DND-41 (cell line): Measurements from ENCODE around the gene RSPH10B2.
"Not testable (repeated sequence)": the region's sequence is repeated elsewhere in the genome, so short reads cannot be mapped to it uniquely, and the experiment has no call there.

Experiments
- ATAC-seq: fragments of 200-7000 bp; cut with Tn5 transposase; 3 replicates; pipeline ENCODE4 v1.9.1; 2021; ENCODE audit warnings: low read depth; ENCODE audit not compliant: insufficient read depth
- DNase-seq: peaks from one replicate; pipeline ENCODE4 v3.0.0-alpha.2; 2020
- H2AFZ ChIP-seq: 2 replicates; pipeline ENCODE4 v1.6.0; 2012; ENCODE audit warnings: low read depth, low read length
- H3K27ac ChIP-seq: 2 replicates; pipeline ENCODE4 v1.5.1; 2012; ENCODE audit warnings: low read length, inconsistent platforms
- H3K27me3 ChIP-seq: fragments of 200-600 bp; sonication (generic); 2 replicates; pipeline ENCODE4 v1.6.0; 2012; ENCODE audit warnings: low read length, mild to moderate bottlenecking, inconsistent platforms; ENCODE audit not compliant: insufficient read depth, poor library complexity
- H3K36me3 ChIP-seq: 2 replicates; pipeline ENCODE4 v1.5.1; 2012; ENCODE audit warnings: low read length, inconsistent platforms; ENCODE audit not compliant: insufficient read depth
- H3K4me1 ChIP-seq: 2 replicates; pipeline ENCODE4 v1.5.1; 2012; ENCODE audit warnings: mild to moderate bottlenecking, low read length; ENCODE audit not compliant: insufficient read depth
- H3K4me2 ChIP-seq: 2 replicates; pipeline ENCODE4 v1.6.0; 2012; ENCODE audit warnings: mild to moderate bottlenecking, moderate library complexity, low read length, inconsistent platforms; ENCODE audit not compliant: insufficient read depth
- H3K4me3 ChIP-seq, 2 experiments: fragments of 200-600 bp in 1 of 2; shearing (Covaris generic) in 1 of 2; 2 replicates each; pipeline ENCODE4 v1.5.1; 2012 to 2016; ENCODE audit warnings: inconsistent platforms in 2 of 2, low read length in 2 of 2, mild to moderate bottlenecking in 2 of 2, low read depth in 1 of 2, moderate library complexity in 1 of 2
- H3K79me2 ChIP-seq: 2 replicates; pipeline ENCODE4 v1.6.0; 2012; ENCODE audit warnings: low read length, inconsistent platforms; ENCODE audit not compliant: insufficient read depth
- H3K9ac ChIP-seq: 2 replicates; pipeline ENCODE4 v1.6.0; 2012; ENCODE audit warnings: low read depth, mild to moderate bottlenecking, inconsistent platforms, low read length, moderate library complexity
- H3K9me3 ChIP-seq: 2 replicates; pipeline ENCODE4 v1.5.1; 2012; ENCODE audit warnings: low read length, moderate library complexity, mild to moderate bottlenecking, inconsistent platforms; ENCODE audit not compliant: insufficient read depth, severe bottlenecking
- H4K20me1 ChIP-seq: 2 replicates; pipeline ENCODE4 v1.6.0; 2012; ENCODE audit warnings: low read length; ENCODE audit not compliant: insufficient read depth
- CTCF ChIP-seq: IDR thresholded peaks from 2 replicates; pipeline ENCODE4 v1.5.1; 2012; ENCODE audit warnings: borderline replicate concordance, low read length, moderate library complexity, mild to moderate bottlenecking; ENCODE audit not compliant: poor library complexity, severe bottlenecking; ENCODE audit errors: extremely low read depth
- EZH2 ChIP-seq: IDR thresholded peaks from 3 replicates; pipeline ENCODE4 v1.6.1; 2012; ENCODE audit warnings: borderline replicate concordance, low read depth, mild to moderate bottlenecking, moderate library complexity, low read length, inconsistent platforms; ENCODE audit not compliant: severe bottlenecking

Gene RSPH10B2

DNA sequence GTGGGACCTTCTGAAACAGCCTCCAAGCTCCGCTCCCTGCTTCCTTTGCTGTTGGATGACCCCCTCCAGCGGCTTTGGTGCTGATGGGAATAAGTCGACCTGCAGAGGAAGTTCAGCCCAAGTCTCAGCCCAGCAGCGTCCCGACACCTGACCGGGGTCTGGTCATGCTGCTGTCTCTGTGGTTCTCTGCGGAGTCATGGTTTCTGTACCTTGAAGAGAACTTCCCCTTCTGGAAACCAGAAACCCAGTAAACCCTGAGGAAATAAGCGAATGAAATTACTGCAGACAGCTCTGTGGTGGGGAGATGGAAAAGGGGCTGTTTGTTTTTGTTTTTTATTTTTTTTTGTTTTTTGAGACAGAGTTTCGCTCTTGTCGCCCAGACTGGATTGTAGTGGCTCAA is 28.9 kb upstream of the RSPH10B2 start:
- TF ChIP-seq EZH2 (no peak), CTCF (no peak)
- Histone ChIP-seq H3K27ac (no peak overlapping the region), H3K4me1 (peaks cover 8% of the 10 kb centered on the region), H3K27me3 (no peaks in the 10 kb centered on the region), H3K9me3 (no peaks in the 10 kb centered on the region), H3K36me3 (peaks cover 3% of the 10 kb centered on the region; the same call in 1 of the 2 replicates), H4K20me1 (no peaks in the 10 kb centered on the region), H3K9ac (no peak overlapping the region), H2AFZ (no peak overlapping the region), H3K4me3 (no peak overlapping the region), H3K79me2 (peaks cover 8% of the 10 kb centered on the region), H3K4me2 (no peak overlapping the region)
- ATAC-seq (no peak), DNase-seq (no peak)

DNA sequence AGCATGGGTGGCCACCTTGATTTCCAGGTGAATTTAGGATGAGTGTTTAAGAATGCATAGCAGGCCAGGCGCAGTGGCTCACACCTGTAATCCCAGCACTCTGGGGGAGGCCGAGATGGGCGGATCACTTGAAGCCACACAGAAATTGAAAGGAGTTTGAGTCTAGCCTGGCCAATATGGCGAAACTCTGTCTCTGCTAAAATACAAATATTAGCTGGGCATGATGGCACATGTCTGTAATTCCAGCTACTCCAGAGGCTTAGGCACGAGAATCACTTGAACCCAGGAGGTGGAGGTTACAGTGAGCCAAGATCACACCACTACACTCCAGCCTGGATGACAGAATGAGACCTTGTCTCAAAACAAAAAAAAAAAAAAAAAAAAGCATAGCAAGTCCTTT is 27.6 kb upstream of the RSPH10B2 start:
- H3K27ac ChIP-seq, H4K20me1 ChIP-seq, H2AFZ ChIP-seq, H3K4me2 ChIP-seq, H3K4me3 ChIP-seq, H3K9me3 ChIP-seq, DNase-seq, ATAC-seq, H3K27me3 ChIP-seq, H3K9ac ChIP-seq: not testable (repeated sequence)
- peaks cover 17% of the 10 kb centered on the region for H3K4me1 ChIP-seq
- peaks cover 22% of the 10 kb centered on the region for H3K79me2 ChIP-seq
- H3K36me3 ChIP-seq = peaks cover 12% of the 10 kb centered on the region

DNA sequence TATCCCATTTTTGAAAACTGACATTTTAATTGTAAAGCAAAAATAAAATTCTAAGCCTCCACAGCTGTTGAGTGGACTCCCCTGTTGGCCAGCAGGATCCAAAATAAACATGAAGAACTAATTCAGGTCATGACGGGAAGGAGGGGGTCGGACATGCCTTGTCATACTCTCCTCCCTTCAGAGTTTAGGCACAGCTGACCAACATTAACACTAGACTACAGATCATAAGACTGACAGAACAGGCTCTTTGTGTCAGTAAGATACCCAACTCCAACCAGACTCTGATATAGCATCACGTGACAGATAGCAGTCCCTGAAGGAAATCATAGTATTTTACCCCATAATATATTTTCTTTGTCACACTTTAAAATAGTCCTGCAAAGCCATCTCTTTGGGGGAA is 26.2 kb upstream of the RSPH10B2 start:
- Histone ChIP-seq H4K20me1 (peaks cover 7% of the 10 kb centered on the region; the same call in 1 of the 2 replicates), H3K4me1 (peaks cover 20% of the 10 kb centered on the region), H3K9ac (no peak overlapping the region), H2AFZ (no peak overlapping the region), H3K9me3 (no peaks in the 10 kb centered on the region), H3K4me2 (no peak overlapping the region), H3K27me3 (no peaks in the 10 kb centered on the region), H3K36me3 (peaks cover 20% of the 10 kb centered on the region), H3K79me2 (peaks cover 29% of the 10 kb centered on the region), H3K4me3 (no peak overlapping the region), H3K27ac (no peak overlapping the region)
- ATAC-seq (no peak), DNase-seq (no peak)
- TF ChIP-seq EZH2 = no peak
- no peak for TF ChIP-seq CTCF

- Histone ChIP-seq H3K4me1 (peaks cover 23% of the 10 kb centered on the region), H3K27ac (peak overlapping the region; percentile 88), H2AFZ (peak overlapping the region; percentile 79), H3K4me2 (peak overlapping the region; percentile 67), H3K4me3 (peak overlapping the region in 1 of 2 experiments; percentile 83; a peak in 2 of 4 replicates), H3K9ac (peak overlapping the region; percentile 91), H4K20me1 (peaks cover 11% of the 10 kb centered on the region; the same call in 1 of the 2 replicates), H3K36me3 (peaks cover 33% of the 10 kb centered on the region), H3K79me2 (peaks cover 39% of the 10 kb centered on the region)
- not testable (repeated sequence) for DNase-seq, H3K27me3 ChIP-seq, ATAC-seq, H3K9me3 ChIP-seq
Observed at GRCh38 chr7:6728893-6729491, 24.9 kb upstream of the RSPH10B2 start.
